CD4-positive, CD25-positive, alpha-beta regulatory T cell (primary cell): Measurements from ENCODE around the gene IFI27L1. TPM values are rescaled to one million over a fixed set of nuclear protein-coding genes. Genes with fewer than 3 reads are reported as not detected.

Experiments
- ATAC-seq, 2 donors: fragments of 150-1000 bp; cut with Tn5 transposase; one replicate each; pipeline ENCODE4 v1.10.0; 2021; ENCODE audit warnings: low read depth in 2 of 2, moderate number of reproducible peaks in 2 of 2, moderate library complexity in 1 of 2
- DNase-seq, 3 donors: peaks; one replicate each; pipeline versions ENCODE4 v3.0.0 to v3.0.0-alpha.2; 2012 to 2022; ENCODE audit warnings: mixed read lengths in 1 of 3
- H3K27ac ChIP-seq: one replicate; pipeline ENCODE4 v1.7.0; 2013; ENCODE audit warnings: mild to moderate bottlenecking, low read length; ENCODE audit not compliant: insufficient read depth, poor library complexity, severe bottlenecking
- H3K27me3 ChIP-seq: one replicate; pipeline ENCODE4 v1.7.0; 2013; ENCODE audit warnings: low read length; ENCODE audit not compliant: control insufficient read depth, insufficient read depth
- H3K36me3 ChIP-seq: one replicate; pipeline ENCODE4 v1.7.0; 2013; ENCODE audit warnings: mild to moderate bottlenecking, low read length, moderate library complexity; ENCODE audit not compliant: control insufficient read depth, insufficient read depth
- H3K4me1 ChIP-seq: 2 replicates; pipeline ENCODE4 v1.7.0; 2013; ENCODE audit warnings: mild to moderate bottlenecking, low read length; ENCODE audit not compliant: insufficient read depth, control insufficient read depth, poor library complexity, severe bottlenecking
- H3K4me3 ChIP-seq: one replicate; pipeline ENCODE4 v1.7.0; 2013; ENCODE audit warnings: low read depth, mild to moderate bottlenecking, low read length, moderate library complexity
- H3K9me3 ChIP-seq, 2 experiments: 1 replicate in 1 of 2; 2 replicates in 1 of 2; pipeline ENCODE4 v1.7.0; 2013; ENCODE audit warnings: low read length in 2 of 2, mild to moderate bottlenecking in 1 of 2, moderate library complexity in 1 of 2; ENCODE audit not compliant: control insufficient read depth in 2 of 2
- H3K27ac Mint-ChIP-seq, 3 donors: one replicate each; pipeline ENCODE4 v1.8.0; 2020 to 2022; ENCODE audit warnings: mild to moderate bottlenecking in 3 of 3, mixed read lengths in 3 of 3, moderate library complexity in 2 of 3
- H3K27me3 Mint-ChIP-seq: one replicate; pipeline ENCODE4 v1.8.0; 2022; ENCODE audit warnings: mild to moderate bottlenecking, mixed read lengths
- H3K36me3 Mint-ChIP-seq: one replicate; pipeline ENCODE4 v1.8.0; 2020; ENCODE audit warnings: mixed read lengths
- H3K4me1 Mint-ChIP-seq, 4 donors: one replicate each; pipeline ENCODE4 v1.8.0; 2020 to 2022; ENCODE audit warnings: mixed read lengths in 4 of 4, mild to moderate bottlenecking in 1 of 4
- H3K4me3 Mint-ChIP-seq, 4 donors: one replicate each; pipeline ENCODE4 v1.8.0; 2020 to 2022; ENCODE audit warnings: mild to moderate bottlenecking in 4 of 4, mixed read lengths in 4 of 4, moderate library complexity in 3 of 4
- H3K9me3 Mint-ChIP-seq, 7 donors: one replicate each; pipeline ENCODE4 v1.8.0; 2020 to 2022; ENCODE audit warnings: mixed read lengths in 7 of 7, mild to moderate bottlenecking in 3 of 7, moderate library complexity in 2 of 7
- polyA plus RNA-seq, 4 donors: library from polyadenylated mRNA; unstranded; fragments of 300-500 nt; fragmentation: Illumina TruSeq; gene quantifications; one replicate each; pipeline ENCODE4 v1.2.3, GENCODE V29; 2021
- total RNA-seq: library from RNA; stranded (reverse); gene quantifications from one replicate; pipeline ENCODE4 v1.2.3, GENCODE V29; 2022

IFI27L1 gene
- total and polyA plus RNA-seq, 5 donors from 2014 or later: 5.8 to 12.0 (median 10.8) TPM

GRCh38 chr14:94119071-94119470 is 38.0 kb downstream of the IFI27L1 start:
- Mint-ChIP-seq H3K36me3 (peaks cover 9% of the 10 kb centered on the region), H3K9me3 (peaks cover 0 to 27% (median 6%) of the 10 kb centered on the region in 7 donors), H3K27me3 (peaks cover 28% of the 10 kb centered on the region), H3K4me3 (no peak overlapping the region), H3K4me1 (peaks cover 0 to 2% (median 0%) of the 10 kb centered on the region in 4 donors), H3K27ac (no peak overlapping the region)
- peaks cover 18 to 20% of the 10 kb centered on the region in 2 experiments for H3K9me3 ChIP-seq
- H3K27ac ChIP-seq: no peak overlapping the region
- no peaks in the 10 kb centered on the region for H3K36me3 ChIP-seq
- no peak for ATAC-seq
- DNase-seq: no peak
- H3K27me3 ChIP-seq: no peaks in the 10 kb centered on the region
- no peak overlapping the region for H3K4me3 ChIP-seq
- no peaks in the 10 kb centered on the region for H3K4me1 ChIP-seq

- Histone ChIP-seq H3K27me3 (no peaks in the 10 kb centered on the region), H3K36me3 (no peaks in the 10 kb centered on the region), H3K27ac (no peak overlapping the region), H3K9me3 (peaks cover 18 to 20% of the 10 kb centered on the region in 2 experiments), H3K4me3 (no peak overlapping the region), H3K4me1 (no peaks in the 10 kb centered on the region)
- ATAC-seq (no peak), DNase-seq (no peak)
- H3K4me3 Mint-ChIP-seq: no peak overlapping the region
- peaks cover 9% of the 10 kb centered on the region for H3K36me3 Mint-ChIP-seq
- peaks cover 20% of the 10 kb centered on the region for H3K27me3 Mint-ChIP-seq
- H3K4me1 Mint-ChIP-seq: no peaks in the 10 kb centered on the region
- no peak overlapping the region for H3K27ac Mint-ChIP-seq
- H3K9me3 Mint-ChIP-seq: peaks cover 0 to 27% (median 6%) of the 10 kb centered on the region in 7 donors
Observed at GRCh38 chr14:94120667-94121340, 39.7 kb downstream of the IFI27L1 start.

GRCh38 chr14:94121485-94121884 is 40.4 kb downstream of the IFI27L1 start:
- H3K27me3 Mint-ChIP-seq: peaks cover 20% of the 10 kb centered on the region
- no peaks in the 10 kb centered on the region for H3K4me1 ChIP-seq
- DNase-seq: no peak
- no peak overlapping the region for H3K4me3 ChIP-seq
- H3K27ac Mint-ChIP-seq: no peak overlapping the region
- H3K36me3 ChIP-seq: no peaks in the 10 kb centered on the region
- ATAC-seq: no peak
- H3K9me3 ChIP-seq: peaks cover 18 to 20% of the 10 kb centered on the region in 2 experiments
- no peak overlapping the region for H3K4me3 Mint-ChIP-seq
- no peaks in the 10 kb centered on the region for H3K4me1 Mint-ChIP-seq
- peaks cover 0 to 27% (median 6%) of the 10 kb centered on the region in 7 donors for H3K9me3 Mint-ChIP-seq
- H3K27ac ChIP-seq: no peak overlapping the region
- no peaks in the 10 kb centered on the region for H3K27me3 ChIP-seq
- peaks cover 9% of the 10 kb centered on the region for H3K36me3 Mint-ChIP-seq

- no peak overlapping the region for H3K27ac Mint-ChIP-seq
- Histone ChIP-seq H3K27me3 (no peaks in the 10 kb centered on the region), H3K36me3 (no peaks in the 10 kb centered on the region), H3K9me3 (peaks cover 18 to 20% of the 10 kb centered on the region in 2 experiments), H3K4me1 (no peaks in the 10 kb centered on the region), H3K4me3 (no peak overlapping the region), H3K27ac (no peak overlapping the region)
- no peak overlapping the region for H3K4me3 Mint-ChIP-seq
- H3K27me3 Mint-ChIP-seq: peaks cover 18% of the 10 kb centered on the region
- DNase-seq (no peak), ATAC-seq (no peak)
- no peaks in the 10 kb centered on the region for H3K4me1 Mint-ChIP-seq
- H3K9me3 Mint-ChIP-seq: peaks cover 0 to 27% (median 6%) of the 10 kb centered on the region in 7 donors
- peaks cover 13% of the 10 kb centered on the region for H3K36me3 Mint-ChIP-seq
Observed at GRCh38 chr14:94122438-94122837, 41.3 kb downstream of the IFI27L1 start.

- Histone ChIP-seq H3K9me3 (peaks cover 18 to 20% of the 10 kb centered on the region in 2 experiments), H3K4me1 (peaks cover 2% of the 10 kb centered on the region), H3K27ac (no peak overlapping the region), H3K27me3 (no peaks in the 10 kb centered on the region), H3K4me3 (no peak overlapping the region), H3K36me3 (no peaks in the 10 kb centered on the region)
- no peak for ATAC-seq
- H3K27me3 Mint-ChIP-seq: peaks cover 12% of the 10 kb centered on the region
- no peak overlapping the region for H3K27ac Mint-ChIP-seq
- H3K4me1 Mint-ChIP-seq: peaks cover 0 to under 1% (median 0%) of the 10 kb centered on the region in 4 donors
- DNase-seq: no peak
- peaks cover 0 to 27% (median 6%) of the 10 kb centered on the region in 7 donors for H3K9me3 Mint-ChIP-seq
- peaks cover 13% of the 10 kb centered on the region for H3K36me3 Mint-ChIP-seq
- peak overlapping the region in 1 of 4 donors; percentile 4 for H3K4me3 Mint-ChIP-seq
Observed at GRCh38 chr14:94123296-94123695, 42.2 kb downstream of the IFI27L1 start.

GRCh38 chr14:94123868-94124267 is 42.8 kb downstream of the IFI27L1 start:
- Histone ChIP-seq H3K27me3 (no peaks in the 10 kb centered on the region), H3K4me3 (no peak overlapping the region), H3K4me1 (peaks cover 8% of the 10 kb centered on the region), H3K9me3 (peaks cover 18 to 20% of the 10 kb centered on the region in 2 experiments), H3K27ac (no peak overlapping the region), H3K36me3 (no peaks in the 10 kb centered on the region)
- ATAC-seq (peak in 1 of 2 donors; percentile 30), DNase-seq (no peak)
- H3K36me3 Mint-ChIP-seq: peaks cover 13% of the 10 kb centered on the region
- no peak overlapping the region for H3K4me3 Mint-ChIP-seq
- peaks cover 0 to 6% (median 4%) of the 10 kb centered on the region in 4 donors for H3K4me1 Mint-ChIP-seq
- peaks cover 0 to 27% (median 6%) of the 10 kb centered on the region in 7 donors for H3K9me3 Mint-ChIP-seq
- H3K27me3 Mint-ChIP-seq: peaks cover 12% of the 10 kb centered on the region
- H3K27ac Mint-ChIP-seq: no peak overlapping the region

- no peak for ATAC-seq
- H3K27me3 ChIP-seq: no peaks in the 10 kb centered on the region
- Mint-ChIP-seq H3K27ac (peak overlapping the region in 1 of 3 donors; percentile 23), H3K4me1 (peaks cover 0 to 13% (median 10%) of the 10 kb centered on the region in 4 donors), H3K9me3 (peaks cover 0 to 23% (median 6%) of the 10 kb centered on the region in 7 donors), H3K36me3 (peaks cover 13% of the 10 kb centered on the region), H3K4me3 (no peak overlapping the region), H3K27me3 (peaks cover 10% of the 10 kb centered on the region)
- H3K4me3 ChIP-seq: no peak overlapping the region
- no peaks in the 10 kb centered on the region for H3K36me3 ChIP-seq
- no peak for DNase-seq
- peaks cover 15% of the 10 kb centered on the region for H3K4me1 ChIP-seq
- H3K9me3 ChIP-seq: peaks cover 10 to 12% of the 10 kb centered on the region in 2 experiments
- no peak overlapping the region for H3K27ac ChIP-seq
Observed at GRCh38 chr14:94124582-94125377, 43.7 kb downstream of the IFI27L1 start.
